Activated CD4-positive, alpha-beta T cell treated with anti-CD3 and anti-CD28 coated beads for 36 hours (primary cell): ENCODE results near the gene GRIN1. TPM values are rescaled to one million over a fixed set of nuclear protein-coding genes. Genes with fewer than 3 reads are reported as not detected.

Source experiments
- ATAC-seq: fragments of 200-7000 bp; cut with Tn5 transposase; one replicate; pipeline ENCODE4 v1.10.0; 2021; ENCODE audit warnings: mild to moderate bottlenecking, moderate library complexity
- CTCF ChIA-PET: fragments of 350-600 bp; sonication (Branson Sonifier 250); formaldehyde crosslinking; loops from one replicate; lab custom pipeline; 2021; ENCODE audit warnings: antibody characterized with exemption; lab: Charles Lee
- POLR2A ChIA-PET: fragments of 350-600 bp; sonication (Branson Sonifier 250); formaldehyde crosslinking; loops from one replicate; lab custom pipeline; 2021; ENCODE audit warnings: antibody characterized with exemption, inconsistent platforms; lab: Charles Lee
- DNase-seq: peaks from one replicate; pipeline ENCODE4 v3.0.0-alpha.2; 2020
- H3K27ac Mint-ChIP-seq: one replicate; pipeline ENCODE4 v1.8.0; 2021; ENCODE audit warnings: mixed read lengths
- H3K27me3 Mint-ChIP-seq: one replicate; pipeline ENCODE4 v1.8.0; 2021; ENCODE audit warnings: mixed read lengths
- H3K36me3 Mint-ChIP-seq: one replicate; pipeline ENCODE4 v1.8.0; 2021; ENCODE audit warnings: low read depth, mixed read lengths
- H3K4me1 Mint-ChIP-seq: one replicate; pipeline ENCODE4 v1.8.0; 2021; ENCODE audit warnings: mixed read lengths
- H3K4me3 Mint-ChIP-seq: one replicate; pipeline ENCODE4 v1.8.0; 2021; ENCODE audit warnings: mild to moderate bottlenecking, moderate library complexity, mixed read lengths
- H3K9me3 Mint-ChIP-seq: one replicate; pipeline ENCODE4 v1.8.0; 2021; ENCODE audit warnings: low read depth, mixed read lengths
- intact Hi-C, 2 experiments: fragments of 100-400 bp; cut with DNase I in 1 of 2; cut with micrococcal nuclease in 1 of 2; formaldehyde crosslinking; loops; one replicate each; pipeline versions ENCODE4 v1.14.2 to v1.15.1; 2022 to 2024; cut with DNase I, micrococcal nuclease
- microRNA-seq: library from miRNA; unstranded; fragments of <30 nt; microRNA quantifications from one replicate; pipeline ENCODE4 v1.2.0, GENCODE V29; 2021; ENCODE audit warnings: borderline replicate concordance
- total RNA-seq, 2 experiments: library from RNA; stranded (reverse); gene quantifications; one replicate each; pipeline ENCODE4 v1.2.3, GENCODE V29; 2021

GRIN1 gene
- total RNA-seq, 2 experiments from 2014 or later, result 0.14 TPM; not detected in 1

DNA sequence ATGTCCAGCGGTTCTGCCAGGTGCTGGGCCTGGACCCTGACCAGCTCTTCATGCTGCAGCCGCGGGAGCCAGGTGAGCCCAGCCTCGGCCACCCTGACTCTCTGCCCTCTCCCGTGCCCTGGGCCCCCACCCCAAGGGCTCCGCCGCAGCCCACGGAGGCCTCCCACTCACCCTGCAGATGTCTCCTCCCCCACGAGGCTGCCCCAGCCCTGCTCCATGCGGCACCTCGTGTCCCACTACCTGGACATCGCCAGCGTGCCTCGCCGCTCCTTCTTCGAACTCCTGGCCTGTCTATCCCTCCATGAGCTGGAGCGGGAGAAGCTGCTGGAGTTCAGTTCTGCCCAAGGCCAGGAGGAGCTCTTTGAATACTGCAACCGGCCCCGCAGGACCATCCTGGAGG, 75.7 kb downstream of the GRIN1 start:
- H3K27ac Mint-ChIP-seq, result no peak overlapping the region
- no peaks in the 10 kb centered on the region for H3K27me3 Mint-ChIP-seq
- no peak for DNase-seq
- H3K4me3 Mint-ChIP-seq, result no peak overlapping the region
- intact Hi-C loops, result no loop called here
- H3K4me1 Mint-ChIP-seq, result no peaks in the 10 kb centered on the region
- no peaks in the 10 kb centered on the region for H3K9me3 Mint-ChIP-seq
- no peak for ATAC-seq
- CTCF ChIA-PET, result no interaction called here
- H3K36me3 Mint-ChIP-seq, result peaks cover 6% of the 10 kb centered on the region
- POLR2A ChIA-PET, result interaction anchor here (0.8 kb wide), 1 partner anchor 22 kb away, joined by 3 read pairs; no protein-coding TSS in a partner anchor

DNA sequence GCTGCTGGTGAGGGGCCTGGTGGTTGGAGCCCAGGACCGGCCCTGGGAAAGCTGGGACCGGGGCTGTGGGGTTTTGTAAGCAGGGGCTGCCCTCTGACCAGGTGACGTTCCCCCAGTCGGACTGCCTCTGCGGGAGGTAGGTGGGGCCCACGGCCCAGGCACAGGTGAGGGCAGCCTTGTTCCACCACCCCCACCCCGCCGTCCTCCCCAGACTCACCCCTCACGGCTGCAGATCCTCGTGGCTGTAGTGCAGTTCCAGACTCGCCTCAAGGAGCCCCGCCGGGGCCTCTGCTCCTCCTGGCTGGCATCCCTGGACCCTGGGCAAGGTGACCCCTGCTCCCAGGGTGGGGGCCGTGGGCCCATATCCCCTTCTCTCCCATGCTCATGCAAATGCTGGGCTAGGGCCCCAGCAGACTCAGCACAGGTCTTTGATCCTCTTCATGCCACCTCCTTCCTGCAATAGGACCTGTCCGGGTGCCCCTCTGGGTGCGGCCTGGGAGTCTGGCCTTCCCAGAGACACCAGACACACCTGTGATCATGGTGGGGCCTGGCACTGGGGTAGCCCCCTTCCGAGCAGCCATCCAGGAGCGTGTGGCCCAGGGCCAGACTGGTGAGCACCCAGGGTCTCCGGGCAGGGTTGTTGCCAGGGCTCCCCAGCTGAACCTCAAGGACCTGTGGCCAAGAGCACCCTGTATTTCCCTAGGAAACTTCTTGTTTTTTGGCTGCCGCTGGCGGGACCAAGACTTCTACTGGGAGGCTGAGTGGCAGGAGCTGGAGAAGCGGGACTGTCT, 76.4 kb downstream of the GRIN1 start:
- DNase-seq (no peak), ATAC-seq (no peak)
- ChIA-PET POLR2A (interaction anchor here (0.8 to 1.1 kb wide), 2 partner anchors 21 to 97 kb away, joined by 3 read pairs; no protein-coding TSS in a partner anchor), CTCF (no interaction called here)
- H3K27me3 Mint-ChIP-seq, result no peaks in the 10 kb centered on the region
- H3K36me3 Mint-ChIP-seq, result peaks cover 4% of the 10 kb centered on the region
- H3K4me3 Mint-ChIP-seq, result no peak overlapping the region
- no peaks in the 10 kb centered on the region for H3K4me1 Mint-ChIP-seq
- intact Hi-C loops, result no loop called here
- no peak overlapping the region for H3K27ac Mint-ChIP-seq
- no peaks in the 10 kb centered on the region for H3K9me3 Mint-ChIP-seq

GRCh38 chr9:137216188-137216965, 77.4 kb downstream of the GRIN1 start:
- ATAC-seq (no peak), DNase-seq (no peak)
- ChIA-PET CTCF (interaction anchor here (0.6 to 1.2 kb wide), 3 partner anchors 9 to 27 kb away, joined by 3 to 4 read pairs (median 3); no protein-coding TSS in a partner anchor), POLR2A (interaction anchor here (1.1 kb wide), 1 partner anchor 98 kb away, joined by 3 read pairs; no protein-coding TSS in a partner anchor)
- no peak overlapping the region for H3K27ac Mint-ChIP-seq
- intact Hi-C loops, result no loop called here
- H3K36me3 Mint-ChIP-seq, result peaks cover 4% of the 10 kb centered on the region
- H3K9me3 Mint-ChIP-seq, result no peaks in the 10 kb centered on the region
- no peaks in the 10 kb centered on the region for H3K4me1 Mint-ChIP-seq
- no peaks in the 10 kb centered on the region for H3K27me3 Mint-ChIP-seq
- no peak overlapping the region for H3K4me3 Mint-ChIP-seq

GRCh38 chr9:137217276-137218211, 78.6 kb downstream of the GRIN1 start:
- no peaks in the 10 kb centered on the region for H3K27me3 Mint-ChIP-seq
- peaks cover 4% of the 10 kb centered on the region for H3K36me3 Mint-ChIP-seq
- CTCF ChIA-PET, result interaction anchor here (0.6 to 1.2 kb wide), 2 partner anchors 11 to 12 kb away, joined by 3 to 4 read pairs; no protein-coding TSS in a partner anchor
- H3K27ac Mint-ChIP-seq, result no peak overlapping the region
- POLR2A ChIA-PET, result no interaction called here
- intact Hi-C loops, result no loop called here
- ATAC-seq (no peak), DNase-seq (no peak)
- no peaks in the 10 kb centered on the region for H3K9me3 Mint-ChIP-seq
- no peak overlapping the region for H3K4me3 Mint-ChIP-seq
- H3K4me1 Mint-ChIP-seq, result no peaks in the 10 kb centered on the region

- DNase-seq (no peak), ATAC-seq (no peak)
- no peaks in the 10 kb centered on the region for H3K27me3 Mint-ChIP-seq
- no peaks in the 10 kb centered on the region for H3K4me1 Mint-ChIP-seq
- POLR2A ChIA-PET, result no interaction called here
- CTCF ChIA-PET, result no interaction called here
- H3K27ac Mint-ChIP-seq, result no peak overlapping the region
- H3K4me3 Mint-ChIP-seq, result no peak overlapping the region
- intact Hi-C loops, result no loop called here
- no peaks in the 10 kb centered on the region for H3K9me3 Mint-ChIP-seq
- H3K36me3 Mint-ChIP-seq, result no peaks in the 10 kb centered on the region
Observed at GRCh38 chr9:137218212-137218753, 79.3 kb downstream of the GRIN1 start.

Small RNAs within 50 kb of the gene (microRNA-seq; reads per million reads assigned to microRNA genes)
- not detected for gene MIR3621

Other genes starting within 250 kb of the GRIN1 start
- 10 to 100 TPM; 54.4 to 66.4 TPM for gene FBXW5, start 194.4 kb upstream of the GRIN1 start, total RNA-seq
- gene C8G, start 193.9 kb upstream of the GRIN1 start, total RNA-seq, result under 1 TPM in 1 of 2 experiments, not detected in 1; 0.77 TPM
- gene LCN12, start 186.9 kb upstream of the GRIN1 start, total RNA-seq, result 1 to 10 TPM; 1.1 to 1.5 TPM
- not detected for gene PTGDS, start 161.7 kb upstream of the GRIN1 start, total RNA-seq
- not detected for gene LCNL1, start 156.2 kb upstream of the GRIN1 start, total RNA-seq
- gene PAXX, start 146.7 kb upstream of the GRIN1 start, total RNA-seq, result 10 to 100 TPM; 52.7 to 67.1 TPM
- gene CLIC3, start 142.6 kb upstream of the GRIN1 start, total RNA-seq, result not detected
- gene ABCA2, start 110.9 kb upstream of the GRIN1 start, total RNA-seq, result 10 to 100 TPM; 20.4 to 23.7 TPM
- gene FUT7, start 107.1 kb upstream of the GRIN1 start, total RNA-seq, result 1 to 10 TPM; 1.3 to 1.6 TPM
- gene NPDC1, start 93.0 kb upstream of the GRIN1 start, total RNA-seq, result 10 to 100 TPM; 21.0 to 23.1 TPM
- gene ENTPD2, start 85.1 kb upstream of the GRIN1 start, total RNA-seq, result under 1 TPM in 1 of 2 experiments, not detected in 1; 0.19 TPM
- 1 to 10 TPM; 6.4 to 8.8 TPM for gene SAPCD2, start 68.6 kb upstream of the GRIN1 start, total RNA-seq
- 10 to 100 TPM; 12.5 to 14.4 TPM for gene UAP1L1, start 61.6 kb upstream of the GRIN1 start, total RNA-seq
- gene MAN1B1, start 52.2 kb upstream of the GRIN1 start, total RNA-seq, result 10 to 100 TPM; 21.6 to 26.7 TPM
- gene DPP7, start 24.4 kb upstream of the GRIN1 start, total RNA-seq, result 100 to 1,000 TPM; 188 to 204 TPM
- gene LRRC26, start 30.9 kb downstream of the GRIN1 start, total RNA-seq, result not detected
- not detected for gene TMEM210, start 32.9 kb downstream of the GRIN1 start, total RNA-seq
- gene ANAPC2, start 49.4 kb downstream of the GRIN1 start, total RNA-seq, result 10 to 100 TPM; 30.8 to 38.4 TPM
- gene SSNA1, start 49.5 kb downstream of the GRIN1 start, total RNA-seq, result 10 to 100 TPM; 53.6 to 58.6 TPM
- 1 to 10 TPM; 5.6 to 5.8 TPM for gene TPRN, start 61.6 kb downstream of the GRIN1 start, total RNA-seq
- gene TMEM203, start 66.5 kb downstream of the GRIN1 start, total RNA-seq, result 10 to 100 TPM; 25.0 to 30.7 TPM
- gene NDOR1, start 66.5 kb downstream of the GRIN1 start, total RNA-seq, result 10 to 100 TPM; 27.0 to 27.8 TPM
- 1 to 10 TPM; 7.1 to 8.9 TPM for gene RNF208, start 83.1 kb downstream of the GRIN1 start, total RNA-seq
- gene CYSRT1, start 86.0 kb downstream of the GRIN1 start, total RNA-seq, result under 1 TPM; 0.23 to 0.42 TPM
- not detected for gene RNF224, start 88.3 kb downstream of the GRIN1 start, total RNA-seq
- gene SLC34A3, start 91.7 kb downstream of the GRIN1 start, total RNA-seq, result not detected
- 100 to 1,000 TPM; 264 to 278 TPM for gene TUBB4B, start 102.1 kb downstream of the GRIN1 start, total RNA-seq
- gene STPG3, start 112.1 kb downstream of the GRIN1 start, total RNA-seq, result not detected
- 10 to 100 TPM; 41.4 to 54.1 TPM for gene NELFB, start 116.2 kb downstream of the GRIN1 start, total RNA-seq
- gene TOR4A, start 138.6 kb downstream of the GRIN1 start, total RNA-seq, result 1 to 10 TPM; 2.6 to 3.4 TPM
- 1 to 10 TPM; 2.1 TPM for gene NRARP, start 163.1 kb downstream of the GRIN1 start, total RNA-seq